ENCODE data around the gene ARSG.

DNA sequence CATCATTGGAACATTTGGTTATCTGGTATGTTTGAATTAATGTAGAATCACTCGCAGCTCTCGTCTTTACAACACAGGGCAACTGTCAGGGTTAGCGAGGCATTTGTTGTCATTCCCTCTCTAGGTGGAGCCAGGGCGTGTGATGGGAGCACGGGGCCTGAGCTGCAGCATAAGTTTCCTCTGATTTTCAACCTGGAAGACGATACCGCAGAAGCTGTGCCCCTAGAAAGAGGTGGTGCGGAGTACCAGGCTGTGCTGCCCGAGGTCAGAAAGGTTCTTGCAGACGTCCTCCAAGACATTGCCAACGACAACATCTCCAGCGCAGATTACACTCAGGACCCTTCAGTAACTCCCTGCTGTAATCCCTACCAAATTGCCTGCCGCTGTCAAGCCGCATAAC, 128.8 kb downstream of the ARSG start:
- TF ChIP-seq CHD2 (IDR thresholded peaks at IDR 0.05; ENCODE audit: low read length): no peak
- TF ChIP-seq POLR2AphosphoS5 (IDR thresholded peaks at IDR 0.05; ENCODE audit: low read depth, low read length): no peak
- TF ChIP-seq CTCF (IDR thresholded peaks at IDR 0.05; ENCODE audit: control extremely low read depth in 1 of 3, insufficient read depth in 1 of 3, low read depth in 1 of 3, low read length in 3 of 3): no peak
- TF ChIP-seq CREB1 (IDR thresholded peaks at IDR 0.05): no peak

Data from H1 (cell line).